NCI-H146 (cell line): Measurements from ENCODE around the gene SMAGP.

ENCODE experiments used
- DNase-seq: peaks from one replicate; lab custom pipeline; 2025; lab: John Stamatoyannopoulos, UW

SMAGP gene

DNA sequence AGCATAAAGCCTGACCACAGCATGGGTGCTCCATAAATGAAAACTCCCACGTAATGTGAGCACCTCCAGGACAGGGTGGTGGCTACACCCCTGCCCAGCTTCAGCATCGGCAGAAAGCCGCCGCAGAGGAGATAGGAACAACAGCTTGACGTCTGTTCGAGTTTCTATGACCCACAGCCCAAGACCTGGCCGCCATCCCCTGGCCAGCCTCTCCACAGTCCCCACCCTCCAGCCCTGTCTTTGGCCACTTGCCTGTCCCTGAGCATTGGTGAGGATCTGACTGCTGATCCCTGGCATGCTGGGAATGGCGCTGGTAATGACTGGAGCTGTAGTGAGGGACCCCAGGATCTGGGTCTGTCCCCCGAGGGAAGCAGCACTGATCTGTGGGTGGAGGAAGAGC is 73.7 kb downstream of the SMAGP start:
- DNase-seq = no peak

DNA sequence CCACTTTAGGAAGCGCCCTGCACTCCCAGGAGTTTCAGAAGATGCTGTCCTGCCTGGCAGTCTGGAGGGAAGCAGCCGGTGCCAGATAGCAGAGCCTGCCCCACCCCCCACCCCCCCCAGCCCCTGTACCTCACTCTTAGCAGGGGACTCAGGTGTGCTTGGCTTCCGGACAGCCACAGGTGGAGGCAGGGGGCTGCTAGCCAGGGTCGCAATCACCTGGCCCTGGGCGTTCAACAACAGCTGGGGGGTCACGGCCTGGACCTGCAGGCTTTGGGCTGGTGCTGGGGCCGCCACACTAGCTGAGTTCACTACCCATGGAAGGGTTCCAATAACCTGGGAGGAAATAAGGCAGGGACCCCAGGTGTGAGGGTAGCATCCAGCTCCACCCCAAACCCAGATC is 74.4 kb downstream of the SMAGP start:
- DNase-seq = no peak
